Retinal pigment epithelial cell (primary cell): Measurements from ENCODE around the gene SPAG5.

ENCODE experiments used
- DNase-seq: peaks from one replicate; pipeline ENCODE4 v3.0.0-alpha.2; 2010; ENCODE audit warnings: low read depth
- H3K4me3 ChIP-seq: 2 replicates; pipeline ENCODE4 v1.5.1; 2011; ENCODE audit warnings: mild to moderate bottlenecking, low read length, control low read depth, moderate library complexity
- TF ChIP-seq, protein P1 (sequence below): conservative IDR thresholded peaks from 2 replicates; pipeline ENCODE4 v1.5.1; 2011; ENCODE audit warnings: low read depth, low read length, control low read depth, inconsistent platforms

SPAG5 gene

GRCh38 chr17:28641579-28641978 is 42.8 kb upstream of the SPAG5 start:
- no peak for DNase-seq
- TF ChIP-seq, protein P1, sequence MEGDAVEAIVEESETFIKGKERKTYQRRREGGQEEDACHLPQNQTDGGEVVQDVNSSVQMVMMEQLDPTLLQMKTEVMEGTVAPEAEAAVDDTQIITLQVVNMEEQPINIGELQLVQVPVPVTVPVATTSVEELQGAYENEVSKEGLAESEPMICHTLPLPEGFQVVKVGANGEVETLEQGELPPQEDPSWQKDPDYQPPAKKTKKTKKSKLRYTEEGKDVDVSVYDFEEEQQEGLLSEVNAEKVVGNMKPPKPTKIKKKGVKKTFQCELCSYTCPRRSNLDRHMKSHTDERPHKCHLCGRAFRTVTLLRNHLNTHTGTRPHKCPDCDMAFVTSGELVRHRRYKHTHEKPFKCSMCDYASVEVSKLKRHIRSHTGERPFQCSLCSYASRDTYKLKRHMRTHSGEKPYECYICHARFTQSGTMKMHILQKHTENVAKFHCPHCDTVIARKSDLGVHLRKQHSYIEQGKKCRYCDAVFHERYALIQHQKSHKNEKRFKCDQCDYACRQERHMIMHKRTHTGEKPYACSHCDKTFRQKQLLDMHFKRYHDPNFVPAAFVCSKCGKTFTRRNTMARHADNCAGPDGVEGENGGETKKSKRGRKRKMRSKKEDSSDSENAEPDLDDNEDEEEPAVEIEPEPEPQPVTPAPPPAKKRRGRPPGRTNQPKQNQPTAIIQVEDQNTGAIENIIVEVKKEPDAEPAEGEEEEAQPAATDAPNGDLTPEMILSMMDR, result no peak
- no peak overlapping the region for H3K4me3 ChIP-seq

DNA sequence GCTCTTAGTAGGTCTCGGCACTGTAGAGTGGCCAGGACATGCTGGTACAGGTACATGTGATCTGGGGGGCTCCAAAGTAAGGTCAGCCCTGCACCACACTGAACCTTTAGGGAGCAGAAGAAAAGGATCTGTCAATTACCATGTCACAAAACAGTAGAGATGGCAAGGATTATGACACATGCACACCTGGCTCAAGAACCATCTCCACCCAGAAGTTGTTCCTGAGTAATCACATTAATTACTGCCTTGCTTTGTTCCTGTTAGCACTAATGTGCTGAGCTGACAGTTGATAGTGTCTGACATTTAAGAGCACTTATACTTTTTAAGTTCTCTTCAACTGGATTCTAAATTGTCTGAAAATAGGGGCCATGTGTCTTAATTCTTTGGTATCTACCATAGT is 36.7 kb upstream of the SPAG5 start:
- TF ChIP-seq, protein P1, result no peak
- DNase-seq, result no peak

DNA sequence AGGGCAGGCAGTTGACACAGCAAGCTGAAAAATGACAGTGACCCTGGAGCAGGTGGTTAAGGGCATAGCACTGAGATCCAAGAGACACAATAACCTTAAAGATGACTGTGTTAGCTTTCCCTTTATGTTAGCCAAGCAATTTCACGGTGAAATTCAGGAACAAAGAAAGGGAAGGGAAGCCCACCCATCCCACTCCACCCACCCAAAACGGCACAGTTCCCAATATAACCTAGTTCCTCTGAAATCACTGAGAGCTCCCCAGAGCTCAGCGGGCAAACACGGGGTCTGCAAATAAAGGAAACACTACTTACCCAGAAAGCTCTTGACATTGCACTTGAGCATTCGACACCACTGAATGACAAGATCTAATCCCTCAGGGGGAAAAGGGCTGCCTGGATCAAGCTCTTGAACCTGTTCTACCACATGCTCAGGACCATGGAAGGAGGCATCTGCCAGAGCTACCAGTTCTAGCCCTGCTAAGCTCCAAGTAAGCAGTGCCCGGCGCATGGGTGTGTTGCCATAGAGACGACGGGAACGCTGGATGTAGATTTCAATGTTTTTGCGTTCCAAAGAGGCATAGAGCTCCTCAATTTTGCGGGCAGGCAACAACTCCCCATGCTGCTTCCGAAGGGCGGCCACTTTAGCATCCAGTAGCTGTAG is 35.5 kb upstream of the SPAG5 start:
- DNase-seq, result no peak
- TF ChIP-seq, protein P1, result no peak
- no peak overlapping the region for H3K4me3 ChIP-seq

More for the DNA sequence above, 36.7 kb upstream of the SPAG5 start:
- no peak overlapping the region for H3K4me3 ChIP-seq

DNA sequence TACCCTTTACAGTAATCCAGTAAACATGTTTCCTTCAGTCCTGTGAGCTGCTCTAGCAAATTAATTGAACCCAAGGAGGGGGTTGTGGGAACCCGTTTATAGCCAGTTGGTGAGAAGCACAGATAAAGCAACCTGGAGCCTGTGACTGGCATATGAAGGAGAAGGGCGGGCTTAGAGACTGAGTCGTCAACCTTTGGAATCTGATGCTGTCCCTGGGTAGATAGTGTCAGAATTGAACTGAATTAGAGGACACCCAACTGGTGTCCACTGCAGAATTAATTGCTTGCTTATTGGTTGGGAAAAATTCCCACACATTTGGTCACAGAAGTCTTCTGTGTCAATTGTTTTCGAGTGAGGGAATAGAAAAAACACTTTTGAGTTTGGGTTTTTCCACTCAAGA is 28.0 kb upstream of the SPAG5 start:
- no peak for DNase-seq
- H3K4me3 ChIP-seq, result no peak overlapping the region
- TF ChIP-seq, protein P1, result no peak

DNA sequence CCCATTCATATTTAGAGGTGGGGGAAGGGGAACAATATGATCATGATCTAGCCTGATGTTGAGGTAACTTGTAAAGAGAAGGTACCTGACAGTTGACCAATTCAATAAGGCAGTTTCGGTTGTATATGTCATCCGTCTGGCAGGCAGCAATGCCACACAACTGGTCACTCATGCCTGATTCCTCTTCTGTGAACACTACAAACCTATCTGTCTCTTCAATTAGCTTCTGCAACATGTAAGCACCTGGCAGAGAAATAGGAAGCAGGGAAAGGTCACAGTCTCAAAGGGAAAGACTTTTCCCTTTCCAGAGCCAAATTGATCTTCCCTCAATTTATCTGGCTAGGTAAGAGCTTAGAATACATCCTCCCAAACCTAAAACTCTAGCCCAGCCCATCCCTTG is 25.3 kb upstream of the SPAG5 start:
- TF ChIP-seq, protein P1, result no peak
- DNase-seq, result no peak
- no peak overlapping the region for H3K4me3 ChIP-seq

- TF ChIP-seq, protein P1, result no peak
- no peak overlapping the region for H3K4me3 ChIP-seq
- no peak for DNase-seq
Measured at GRCh38 chr17:28623696-28624095, 24.9 kb upstream of the SPAG5 start.

DNA sequence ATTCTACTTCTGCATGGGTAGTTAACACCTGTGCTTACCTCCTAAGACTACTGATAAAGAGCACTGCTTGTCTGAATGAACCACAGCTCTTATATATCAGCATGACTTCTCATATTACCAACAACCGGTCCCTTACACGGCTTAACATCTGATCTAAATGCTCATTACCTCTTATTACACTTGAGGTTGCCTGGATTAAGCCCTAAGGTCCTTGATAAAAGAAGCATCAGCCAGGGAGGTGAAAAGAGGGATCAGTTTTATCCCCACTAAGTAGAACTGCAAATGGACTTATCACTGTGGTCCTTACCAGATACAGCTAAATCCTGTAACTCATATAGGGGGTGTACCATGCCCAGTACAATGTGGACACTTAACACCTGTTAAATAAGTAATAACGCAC is 23.4 kb upstream of the SPAG5 start:
- DNase-seq, result no peak
- TF ChIP-seq, protein P1, result no peak
- no peak overlapping the region for H3K4me3 ChIP-seq
